NCI-H2227 treated with DMSO at 0.1 percent for 48 hours (cell line): Measurements from ENCODE around the gene P3R3URF.
"Not testable (repeated sequence)": the region's sequence is repeated elsewhere in the genome, so short reads cannot be mapped to it uniquely, and the experiment has no call there.

ENCODE experiments used
- DNase-seq: peaks from one replicate; lab custom pipeline; 2025; lab: John Stamatoyannopoulos, UW

Gene P3R3URF

GRCh38 chr1:46176211-46176865, at the start of gene P3R3URF:
P3R3URF (minus strand) TSS chr1:46176488; CDS start chr1:46176471, 17 bp downstream.
- no peak for DNase-seq

- no peak for DNase-seq
Measured at GRCh38 chr1:46224966-46225365, 48.7 kb upstream of the P3R3URF start.

GRCh38 chr1:46223472-46223943, 47.2 kb upstream of the P3R3URF start:
- peak; percentile 72 for DNase-seq

- not testable (repeated sequence) for DNase-seq
Measured at GRCh38 chr1:46223055-46223454, 46.8 kb upstream of the P3R3URF start.

- DNase-seq, result no peak
Measured at GRCh38 chr1:46221749-46222148, 45.5 kb upstream of the P3R3URF start.

- DNase-seq, result no peak
Measured at GRCh38 chr1:46220808-46221207, 44.5 kb upstream of the P3R3URF start.

GRCh38 chr1:46219551-46220520, 43.5 kb upstream of the P3R3URF start:
- no peak for DNase-seq

GRCh38 chr1:46218443-46218842, 42.2 kb upstream of the P3R3URF start:
- peak; percentile 33 for DNase-seq

- DNase-seq, result no peak
Measured at GRCh38 chr1:46215504-46215903, 39.2 kb upstream of the P3R3URF start.

GRCh38 chr1:46211051-46211450, 34.8 kb upstream of the P3R3URF start:
- no peak for DNase-seq

GRCh38 chr1:46210561-46210960, 34.3 kb upstream of the P3R3URF start:
- no peak for DNase-seq

- no peak for DNase-seq
Measured at GRCh38 chr1:46206399-46206798, 30.1 kb upstream of the P3R3URF start.

GRCh38 chr1:46205791-46206190, 29.5 kb upstream of the P3R3URF start:
- DNase-seq, result no peak

- DNase-seq, result no peak
Measured at GRCh38 chr1:46205141-46205540, 28.9 kb upstream of the P3R3URF start.

- DNase-seq, result no peak
Measured at GRCh38 chr1:46204406-46204742, 28.1 kb upstream of the P3R3URF start.

GRCh38 chr1:46203738-46204405, 27.6 kb upstream of the P3R3URF start:
- no peak for DNase-seq

- no peak for DNase-seq
Measured at GRCh38 chr1:46199233-46199749, 23.0 kb upstream of the P3R3URF start.

- DNase-seq, result peak; percentile 58
Measured at GRCh38 chr1:46197964-46198811, 21.9 kb upstream of the P3R3URF start, which contains the start of gene POMGNT1. POMGNT1 (minus strand) TSS chr1:46198434; CDS start chr1:46197821, 613 bp downstream.

GRCh38 chr1:46197560-46197963, 21.3 kb upstream of the P3R3URF start:
- DNase-seq, result no peak

GRCh38 chr1:46196609-46197008, 20.3 kb upstream of the P3R3URF start:
- no peak for DNase-seq

- no peak for DNase-seq
Measured at GRCh38 chr1:46194641-46195193, 18.4 kb upstream of the P3R3URF start.
